SW 1271 (cell line): Measurements from ENCODE around the gene EXOC3L1.

Experiments used
- DNase-seq, 2 experiments: peaks; one replicate each; lab custom pipeline; 2025; lab: John Stamatoyannopoulos, UW

Gene EXOC3L1

DNA sequence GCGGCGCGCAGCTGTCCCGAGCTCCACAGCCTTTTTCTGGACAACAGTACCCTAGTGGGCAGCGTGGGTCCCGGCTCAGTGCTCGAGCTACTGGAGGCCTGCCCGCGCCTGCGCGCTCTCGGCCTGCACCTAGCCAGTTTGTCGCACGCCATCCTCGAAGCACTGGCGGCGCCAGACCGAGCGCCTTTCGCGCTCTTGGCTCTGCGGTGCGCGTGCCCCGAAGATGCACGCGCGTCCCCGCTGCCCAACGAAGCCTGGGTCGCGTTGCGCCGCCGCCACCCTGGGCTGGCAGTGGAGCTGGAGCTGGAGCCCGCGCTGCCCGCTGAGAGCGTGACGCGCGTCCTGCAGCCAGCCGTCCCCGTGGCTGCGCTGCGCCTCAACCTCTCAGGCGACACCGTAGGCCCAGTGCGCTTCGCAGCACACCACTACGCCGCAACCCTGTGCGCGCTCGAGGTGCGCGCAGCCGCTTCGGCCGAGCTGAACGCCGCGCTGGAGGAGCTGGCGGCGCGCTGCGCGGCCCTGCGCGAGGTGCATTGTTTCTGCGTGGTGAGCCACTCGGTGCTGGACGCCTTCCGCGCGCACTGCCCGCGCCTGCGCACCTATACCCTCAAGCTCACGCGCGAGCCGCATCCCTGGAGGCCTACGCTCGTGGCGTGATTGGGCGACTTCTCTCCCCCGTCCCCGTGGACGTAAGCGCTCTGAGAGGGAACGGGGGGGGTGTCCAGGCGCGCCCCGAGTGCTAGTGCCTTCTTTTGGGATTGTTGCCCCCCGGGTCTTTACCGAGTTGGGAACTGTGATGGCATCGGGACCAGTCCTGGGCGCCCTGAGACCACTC is 26.6 kb downstream of the EXOC3L1 start:
- no peak for DNase-seq

DNA sequence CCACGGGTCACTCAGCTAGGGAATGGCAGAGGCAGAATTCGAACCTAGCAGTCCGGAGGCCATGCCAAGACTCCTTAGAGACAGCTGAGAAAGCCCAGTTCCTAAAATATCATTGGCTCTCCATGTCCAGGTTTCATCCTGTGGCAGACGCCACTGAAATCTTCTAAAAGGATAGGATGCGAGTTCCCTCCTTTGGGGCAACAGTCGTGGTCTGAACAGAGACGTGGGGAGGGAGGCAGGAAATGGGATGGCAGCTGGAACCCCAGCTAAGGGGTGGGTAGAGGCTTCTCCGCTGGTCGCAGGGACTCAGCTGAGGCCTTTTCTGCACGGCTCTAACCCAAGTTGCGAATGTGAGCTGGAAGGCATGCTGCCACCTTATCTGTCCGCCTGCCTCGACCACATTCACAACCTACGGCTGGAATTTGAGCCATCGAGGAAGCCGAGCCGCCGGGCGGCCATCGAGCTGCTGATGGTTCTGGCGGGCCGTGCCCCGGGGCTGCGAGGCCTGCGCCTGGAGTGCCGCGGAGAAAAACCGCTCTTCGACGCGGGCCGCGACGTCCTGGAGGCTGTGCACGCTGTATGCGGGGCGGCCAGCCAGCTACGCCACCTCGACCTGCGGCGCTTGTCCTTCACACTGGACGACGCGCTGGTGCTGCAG is 27.3 kb downstream of the EXOC3L1 start:
- DNase-seq, result peak in 1 of 2 experiments; percentile 16

DNA sequence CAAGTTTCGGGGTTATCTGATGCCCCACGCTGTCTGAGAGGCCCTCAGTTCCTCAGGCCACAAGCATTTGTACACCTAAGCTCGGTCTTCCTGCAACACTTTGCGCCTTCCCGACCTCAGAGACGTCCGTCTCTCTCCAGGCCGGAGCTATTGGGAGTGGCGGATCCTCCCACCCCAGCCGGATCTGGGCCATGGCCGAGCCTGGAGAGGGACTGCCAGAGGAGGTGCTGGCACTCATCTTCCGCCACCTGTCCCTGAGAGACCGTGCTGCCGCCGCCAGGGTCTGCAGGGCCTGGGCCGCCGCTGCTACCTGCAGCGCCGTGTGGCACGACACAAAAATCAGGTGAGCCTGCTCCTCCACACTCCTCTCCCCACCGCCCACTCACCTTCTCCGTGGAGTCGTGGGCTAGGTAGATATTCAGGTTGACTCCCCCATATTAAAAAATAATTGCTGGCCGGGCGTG is 28.3 kb downstream of the EXOC3L1 start:
- no peak for DNase-seq

DNA sequence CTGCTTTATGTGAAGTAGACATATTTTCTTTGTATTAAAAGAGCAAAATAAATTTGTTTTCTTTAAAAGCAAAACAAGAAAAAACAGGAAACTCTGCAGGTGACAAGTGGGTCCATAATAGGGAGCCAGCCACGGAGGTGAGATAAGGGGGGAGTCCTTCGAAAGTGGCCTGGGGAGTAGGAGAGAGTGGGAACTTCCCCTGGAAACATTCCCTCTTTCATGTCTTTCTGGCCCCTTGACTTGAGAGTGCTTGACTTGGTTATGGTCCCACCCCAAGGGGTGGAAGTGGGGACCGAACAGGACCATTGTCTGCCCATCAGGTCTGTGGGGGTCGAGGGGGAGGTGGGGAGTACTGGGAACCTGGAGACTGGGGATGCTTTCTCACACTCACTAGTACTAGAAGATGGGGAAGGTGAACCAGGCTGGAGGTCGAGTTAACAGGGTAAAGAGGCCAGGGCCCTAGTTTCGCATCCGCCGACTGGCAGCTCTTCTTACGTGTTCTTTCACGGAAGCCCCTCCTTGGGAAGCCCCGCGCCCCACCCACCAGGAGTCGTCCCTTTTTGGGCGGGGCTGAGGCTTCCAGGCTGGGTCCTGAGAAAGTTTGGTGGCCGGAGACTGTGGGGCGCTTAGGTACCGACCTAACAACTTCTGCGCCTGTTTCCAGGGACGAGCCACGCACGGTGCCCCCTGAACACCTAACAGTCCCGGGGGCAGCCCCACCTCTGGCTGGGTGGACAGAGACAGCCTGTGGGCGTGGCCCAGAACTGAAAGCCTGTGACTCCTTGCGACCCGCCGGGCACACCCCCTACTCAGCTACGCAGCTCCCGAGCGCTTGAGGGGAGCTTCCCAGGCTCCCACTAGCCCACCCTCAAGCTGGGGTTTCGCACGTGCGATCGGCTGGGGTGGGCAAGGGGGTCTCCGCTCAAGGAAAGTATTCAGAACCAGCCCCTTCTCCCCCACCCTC is 31.0 kb downstream of the EXOC3L1 start:
- DNase-seq, result peak; percentile 64 to 81

DNA sequence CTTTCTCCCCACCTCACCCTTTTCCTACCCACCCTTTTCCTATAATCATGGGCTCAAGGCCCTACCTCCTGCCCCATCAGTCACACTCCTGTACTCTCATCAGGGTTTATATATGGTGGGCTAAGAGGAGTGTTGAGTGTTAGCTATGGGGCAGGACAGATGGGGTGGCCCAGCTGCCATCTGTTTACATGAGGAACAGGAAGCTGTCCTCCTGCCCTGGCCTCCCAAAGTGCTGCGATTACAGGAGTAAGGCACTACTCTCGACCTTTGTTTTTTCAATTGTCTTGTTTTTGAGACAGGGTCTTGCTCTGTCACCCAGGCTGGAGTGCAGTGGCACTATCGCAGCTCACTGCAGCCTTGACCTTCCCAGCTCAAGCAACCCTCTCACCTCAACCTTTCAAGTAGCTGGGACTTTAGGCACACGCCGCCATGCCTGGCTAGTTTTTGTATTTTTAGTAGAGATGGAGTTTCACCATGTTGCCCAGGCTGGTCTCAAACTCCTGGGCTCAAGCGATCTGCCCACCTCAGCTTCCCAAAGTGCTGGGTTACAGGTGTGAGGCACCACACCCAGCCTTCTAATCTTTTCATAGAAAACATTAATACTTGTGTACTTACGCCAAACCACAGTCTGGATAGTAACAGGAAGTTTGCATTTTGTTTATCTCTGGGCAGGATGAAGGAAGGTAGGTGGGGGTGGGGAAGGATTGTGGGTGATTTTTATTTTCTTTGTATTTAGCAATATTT is 31.9 kb downstream of the EXOC3L1 start:
- DNase-seq, result no peak

DNA sequence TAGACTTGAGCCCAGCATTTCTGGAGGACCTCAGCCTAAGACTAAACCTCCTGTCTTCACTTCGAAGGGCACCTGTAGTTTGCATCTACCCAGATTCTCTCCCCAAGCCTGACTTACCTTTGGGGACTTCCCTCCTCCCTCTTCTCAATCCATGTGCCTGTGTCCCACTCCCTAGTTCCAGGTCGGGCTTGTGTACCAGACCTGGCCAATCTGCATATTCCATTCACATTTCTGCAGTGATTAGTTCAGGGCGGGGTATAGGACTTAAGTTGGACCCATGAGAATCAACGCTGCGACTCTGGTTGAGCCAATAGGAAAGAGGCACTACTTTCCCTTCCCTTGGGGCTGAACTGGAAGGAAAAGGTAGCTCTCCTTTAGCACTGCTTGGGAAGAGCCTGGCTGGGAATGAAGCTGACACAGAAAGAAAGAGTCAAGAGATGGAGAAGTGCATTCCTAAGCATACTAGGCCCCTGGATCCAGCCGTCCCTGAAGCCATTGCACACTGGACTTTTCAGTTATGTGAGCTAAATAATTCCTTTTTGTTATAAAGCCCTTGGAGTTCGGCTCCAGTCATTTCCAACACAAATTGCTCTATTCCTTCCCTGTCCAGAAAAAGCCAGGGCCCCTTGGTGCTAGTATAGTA is 32.7 kb downstream of the EXOC3L1 start:
- no peak for DNase-seq

DNA sequence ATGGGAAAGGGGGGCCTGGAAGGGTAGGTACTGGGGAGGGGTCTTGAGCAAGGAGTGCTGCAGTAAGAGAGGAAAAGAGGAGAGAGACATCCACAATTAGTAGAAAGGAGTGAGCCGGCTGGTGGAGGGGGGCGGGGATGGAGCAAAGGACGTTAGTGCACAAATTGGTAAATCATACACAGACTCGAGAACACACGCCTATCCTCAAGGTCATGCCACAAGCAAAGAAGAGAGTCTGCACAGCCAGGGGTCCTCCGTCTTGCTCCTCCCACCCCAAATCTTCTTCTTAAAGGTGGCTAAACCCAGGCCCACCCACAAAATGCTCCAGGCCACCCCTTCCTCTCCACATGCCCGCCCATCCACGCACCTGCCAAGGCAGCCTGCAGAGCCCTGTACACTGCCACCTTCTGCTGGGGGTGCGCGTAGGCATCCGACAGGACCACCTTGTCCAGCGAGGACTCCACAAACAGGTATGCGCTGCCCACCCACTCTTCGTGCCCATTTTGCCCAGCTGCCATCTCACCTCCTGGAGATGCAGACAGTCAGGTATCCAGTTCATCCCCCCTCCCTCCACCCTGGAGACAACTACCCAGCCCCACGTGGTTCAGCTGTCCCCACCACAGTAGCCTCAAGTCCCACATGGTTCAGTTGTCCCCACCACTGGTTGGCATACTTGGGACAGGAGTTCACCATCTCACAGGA is 33.6 kb downstream of the EXOC3L1 start:
- no peak for DNase-seq

DNA sequence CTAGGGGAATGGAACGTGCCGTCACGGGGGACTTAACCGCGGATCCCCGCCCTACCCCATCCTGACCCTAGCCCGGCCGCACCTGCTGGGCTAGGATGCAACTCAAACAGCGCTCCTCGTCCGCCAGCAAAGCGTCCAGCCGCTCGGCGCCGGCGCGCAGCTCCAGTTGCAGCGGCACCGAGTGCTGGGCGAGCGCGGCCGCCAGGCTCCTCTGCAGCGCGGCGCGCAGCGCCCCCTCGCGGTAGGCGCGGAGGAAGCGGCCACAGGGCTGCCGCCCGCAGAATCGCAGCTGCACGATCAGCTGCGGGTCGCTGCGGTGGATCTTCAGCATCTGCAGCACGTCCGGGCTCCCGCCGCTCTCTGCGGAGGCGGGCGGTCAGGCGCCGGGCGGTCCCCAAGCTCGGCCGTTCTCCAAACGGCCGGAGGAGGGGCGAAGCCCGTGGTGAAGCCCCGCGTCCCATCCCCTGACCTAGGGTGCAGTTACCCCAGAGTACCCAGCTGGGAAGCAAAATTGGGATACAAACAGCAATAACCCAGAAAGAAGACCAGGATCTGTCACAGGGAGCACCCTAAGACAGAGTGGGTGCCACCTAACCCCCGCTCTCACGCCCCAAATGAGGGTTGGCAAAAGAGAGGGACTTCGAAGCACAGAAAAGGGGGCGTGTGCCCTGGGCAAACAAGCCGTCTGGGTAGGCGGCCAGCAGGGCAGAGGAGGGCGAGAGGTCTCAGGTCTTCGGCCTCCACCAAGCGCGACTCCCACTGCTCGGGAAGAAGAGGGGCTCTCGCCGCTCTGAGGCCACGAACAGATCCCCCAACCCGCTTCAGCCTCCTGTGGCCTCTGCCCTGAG is 34.4 kb downstream of the EXOC3L1 start:
- peak in 1 of 2 experiments; percentile 11 for DNase-seq

DNA sequence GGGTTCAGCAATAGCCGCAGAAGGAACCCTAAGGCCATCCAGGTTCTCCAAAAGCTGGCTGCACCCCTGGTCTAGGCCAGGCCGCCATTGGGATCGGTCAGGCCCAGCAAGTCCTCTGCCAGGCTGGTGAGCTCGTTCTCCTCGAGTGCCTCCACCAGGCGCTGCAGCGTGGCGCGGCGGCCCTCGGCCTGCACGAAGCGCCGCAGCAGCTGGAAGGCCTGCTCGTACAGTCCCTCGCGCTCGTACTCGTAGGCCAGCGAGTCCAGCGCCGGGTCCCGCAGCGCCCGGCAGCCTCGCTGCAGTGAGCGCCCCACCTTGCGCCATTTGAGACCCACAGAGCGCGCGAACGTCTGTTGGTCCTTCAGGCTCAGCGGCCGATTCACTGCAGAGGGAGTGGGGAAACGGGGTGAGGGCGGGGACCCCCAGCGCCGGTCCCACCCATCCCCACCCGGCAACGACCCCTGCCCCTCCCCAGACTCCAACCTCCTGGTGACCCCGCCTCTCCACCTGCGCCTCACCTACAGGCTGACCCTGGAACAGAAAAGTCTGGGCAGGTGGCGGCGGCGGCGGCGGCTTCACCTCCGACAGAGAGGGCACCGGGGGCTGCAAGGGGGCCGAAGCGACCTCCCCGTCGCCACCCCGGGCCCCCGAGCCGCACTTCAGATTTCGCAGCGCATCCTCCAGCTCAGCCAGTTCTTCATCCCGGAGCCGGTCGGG is 35.2 kb downstream of the EXOC3L1 start:
- no peak for DNase-seq

DNA sequence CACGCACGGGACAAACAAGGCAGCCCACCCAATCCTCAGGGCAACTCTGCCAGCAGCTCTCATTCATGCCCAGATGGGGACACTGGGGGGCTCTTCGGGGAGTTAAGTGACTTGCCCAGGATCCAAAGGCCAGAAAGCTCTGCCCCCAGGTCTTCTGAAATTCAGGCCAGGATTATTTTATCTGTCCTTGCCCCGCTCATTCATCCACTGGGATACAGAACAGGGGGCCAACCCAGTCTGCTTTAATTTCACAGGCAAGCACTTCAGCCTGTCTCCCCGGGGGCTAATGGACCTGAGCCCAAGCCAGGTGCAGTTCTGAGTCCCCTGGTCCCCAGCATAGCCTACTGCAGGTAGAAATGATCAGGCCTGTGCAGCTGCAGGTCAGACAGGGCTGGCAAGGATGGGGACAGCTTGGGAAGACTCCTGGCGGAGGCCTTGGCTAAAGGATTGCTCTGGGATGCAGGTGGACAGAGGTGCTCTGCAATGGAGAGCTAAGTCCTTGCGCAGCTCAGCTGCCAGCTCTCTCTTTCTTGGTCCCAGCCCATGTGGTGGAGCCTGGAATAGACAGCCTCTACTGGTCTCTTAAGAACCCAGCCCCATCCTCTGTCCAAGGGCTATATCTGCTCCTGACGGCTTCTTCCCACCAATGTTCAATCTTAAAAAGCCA is 38.4 kb downstream of the EXOC3L1 start:
- DNase-seq, result no peak

DNA sequence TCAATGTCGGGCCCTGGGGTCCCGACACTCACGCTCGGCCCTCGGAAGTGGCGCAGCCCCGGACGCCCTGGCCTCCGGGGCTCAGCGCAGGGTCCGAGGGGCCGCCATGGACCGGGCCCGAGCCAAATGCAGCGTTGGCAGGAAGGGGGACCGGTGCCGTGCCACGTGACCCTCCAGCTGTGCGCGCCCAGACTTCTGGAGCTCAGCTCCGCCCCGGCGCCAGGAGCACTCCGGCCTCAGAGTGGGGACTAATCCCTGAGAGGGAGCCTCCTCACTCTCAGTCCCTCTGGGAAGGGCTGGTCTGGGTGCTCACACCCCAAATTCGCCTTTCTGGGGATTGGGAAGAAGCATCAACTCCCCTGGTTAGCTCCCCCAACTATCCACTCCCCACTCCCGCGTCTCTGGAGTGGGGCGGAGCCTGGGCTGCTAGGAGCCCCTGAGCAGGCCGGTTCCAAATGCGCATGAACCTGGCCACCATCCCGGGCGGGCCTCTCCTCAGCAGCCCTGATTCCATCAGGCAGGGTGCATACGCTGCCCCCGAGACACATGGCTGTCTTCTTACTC is 39.0 kb downstream of the EXOC3L1 start, which contains the start of gene B3GNT9:
Gene B3GNT9 (minus strand): TSS at position 166 of the 564 bp plus-strand sequence. CDS start 513 bp downstream, outside the sequence.
- peak; percentile 44 to 63 for DNase-seq

DNA sequence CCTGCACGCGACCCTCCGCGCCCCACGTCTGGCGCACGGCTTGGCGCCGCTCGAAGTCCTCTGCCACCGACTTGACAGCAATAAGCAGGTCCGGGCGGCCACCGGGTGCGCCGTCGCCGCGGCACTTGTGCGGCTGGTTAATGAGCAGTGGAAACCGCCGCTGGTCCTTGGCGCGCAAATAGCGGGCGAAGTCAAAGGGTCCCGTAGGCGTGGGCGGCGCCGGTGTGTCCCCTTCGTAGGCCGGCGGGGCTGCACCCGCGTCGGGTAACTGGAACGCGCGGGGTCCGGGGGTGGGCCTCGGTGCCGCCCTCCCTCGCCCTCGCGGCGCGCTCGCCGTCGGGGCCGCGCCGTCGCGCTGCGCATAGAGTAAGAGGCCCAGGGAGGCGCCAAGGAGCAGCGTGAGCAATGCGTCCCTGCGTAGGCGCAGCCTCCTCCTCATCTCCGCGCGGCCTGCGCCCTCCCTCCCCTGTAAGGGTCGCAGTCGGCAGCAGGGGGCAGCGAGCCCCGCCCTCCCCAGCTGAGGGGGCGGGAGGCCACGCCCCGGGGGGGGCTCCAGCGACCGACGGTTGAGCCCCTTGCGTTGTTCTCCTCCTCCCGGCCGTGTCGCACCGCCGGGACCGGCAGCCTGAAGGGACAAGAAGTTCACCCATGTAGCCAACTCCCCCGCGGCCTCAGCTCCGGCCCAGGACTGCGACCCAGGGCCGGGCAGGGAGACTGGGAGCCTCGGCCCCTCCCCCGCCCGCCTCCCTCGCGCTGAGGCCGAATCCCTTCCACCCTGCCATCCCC is 39.7 kb downstream of the EXOC3L1 start:
- DNase-seq, result peak; percentile 27 to 44

DNA sequence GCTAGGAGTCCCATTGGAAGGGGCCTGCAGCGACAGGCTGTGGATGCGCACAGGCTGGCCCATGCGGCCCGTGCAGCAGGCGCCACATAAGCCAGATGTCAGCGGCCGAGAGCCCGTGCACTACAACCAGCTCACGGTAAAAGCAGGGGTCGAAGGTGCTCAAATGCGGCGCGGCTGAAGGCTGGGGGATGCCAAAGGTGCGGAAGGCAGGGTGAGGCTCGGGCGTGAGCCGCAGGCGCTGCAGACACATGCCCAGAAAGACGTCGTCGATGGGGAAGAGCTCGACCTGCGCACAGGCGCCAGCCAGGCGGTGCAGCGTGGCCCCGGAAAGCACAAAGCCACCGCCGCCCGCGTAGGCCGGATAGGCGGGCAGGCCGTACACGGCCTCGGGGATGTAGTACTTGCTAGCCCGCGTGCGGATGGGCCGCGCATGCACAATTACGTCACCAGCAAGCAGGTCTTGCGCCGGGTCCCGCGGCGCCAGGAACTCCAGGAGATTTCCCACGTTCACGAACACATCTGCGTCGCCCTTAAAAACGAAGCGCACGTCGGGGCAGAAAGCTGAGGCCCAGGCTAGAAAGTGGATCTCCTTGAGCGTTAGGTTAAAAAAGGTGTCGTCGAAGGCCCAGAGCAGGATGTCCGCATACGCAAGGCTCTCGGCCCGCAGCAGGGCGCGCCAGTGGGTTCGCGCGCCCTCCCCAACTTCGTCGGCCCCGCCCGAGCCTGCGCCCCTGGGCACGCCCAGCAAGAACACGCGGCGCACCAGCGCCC is 40.5 kb downstream of the EXOC3L1 start:
- DNase-seq, result no peak

DNA sequence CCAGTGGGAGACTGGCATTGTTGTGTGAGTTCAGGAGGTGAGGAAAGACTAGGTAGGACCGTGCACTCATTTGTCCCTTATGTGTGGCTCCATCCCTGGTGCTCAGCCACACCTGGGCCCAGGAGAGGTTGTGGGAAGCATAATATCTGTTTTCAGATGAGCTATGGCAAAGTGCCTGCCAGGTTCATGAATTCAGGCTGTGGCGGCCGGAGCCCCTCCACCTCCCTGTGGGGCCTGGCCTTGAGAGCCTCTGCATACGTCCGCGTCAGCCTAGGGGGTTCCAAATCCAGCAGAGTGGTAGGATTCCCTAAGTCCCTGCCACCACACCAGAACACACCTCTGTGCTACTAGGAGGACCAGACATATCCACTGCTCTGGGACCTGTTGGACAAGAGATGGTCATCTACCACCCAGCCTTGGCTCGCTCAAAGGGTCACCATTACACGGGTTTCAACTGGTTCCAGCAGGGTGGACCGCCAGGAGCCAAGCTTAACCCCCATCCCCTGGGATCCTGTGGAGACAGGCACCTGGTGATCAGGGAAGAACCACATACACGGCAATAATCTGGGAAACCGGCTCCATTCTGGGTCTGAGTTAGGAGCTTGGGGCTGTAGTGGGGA is 41.2 kb downstream of the EXOC3L1 start:
- DNase-seq, result no peak

DNA sequence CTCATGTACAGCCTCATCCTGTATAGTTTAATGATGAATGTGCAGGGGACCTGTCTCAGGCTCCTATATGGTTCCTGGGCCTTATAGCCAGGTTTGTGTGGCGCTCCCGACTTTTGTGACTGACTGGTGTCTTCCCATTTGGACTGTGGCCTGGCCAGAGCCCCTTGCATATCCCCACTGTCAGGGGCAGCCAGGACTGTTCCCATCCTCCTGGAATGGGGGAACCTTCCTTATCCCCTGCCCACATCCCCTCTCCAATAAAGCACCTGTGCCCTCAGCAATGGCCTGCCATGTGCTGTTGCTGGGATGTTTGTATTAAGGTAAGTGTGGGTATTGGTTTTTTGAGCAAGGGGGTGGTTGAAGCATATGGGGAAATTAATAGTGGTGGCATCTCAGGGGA is 41.7 kb downstream of the EXOC3L1 start:
- DNase-seq, result no peak
